CD1c-positive myeloid dendritic cell (primary cell): ENCODE results near the gene MSH3.
A peak's percentile ranks its signal among the peaks of the same experiment; 100 is the strongest.

ENCODE experiments used
- DNase-seq: peaks from one replicate; pipeline ENCODE4 v3.0.0-alpha.2; 2016; ENCODE audit errors: extremely low spot score

Gene MSH3

GRCh38 chr5:80654391-80655230 lies at the start of gene MSH3, which contains the start of gene DHFR:
Gene MSH3, plus strand, starts transcription at chr5:80654652. Its CDS starts 76 bp downstream, at chr5:80654728.
Gene DHFR, minus strand, starts transcription at chr5:80654983. Its CDS starts 494 bp downstream, at chr5:80654489.
- peak; percentile 94 for DNase-seq

- DNase-seq: no peak
Measured at GRCh38 chr5:80607343-80607742, 47.1 kb upstream of the MSH3 start.

GRCh38 chr5:80607832-80608231 lies 46.6 kb upstream of the MSH3 start:
- DNase-seq: no peak

- DNase-seq: peak; percentile 58
Measured at GRCh38 chr5:80608731-80609130, 45.7 kb upstream of the MSH3 start.

- DNase-seq: no peak
Measured at GRCh38 chr5:80609692-80610091, 44.8 kb upstream of the MSH3 start.

GRCh38 chr5:80615266-80615914 lies 39.1 kb upstream of the MSH3 start:
- no peak for DNase-seq

GRCh38 chr5:80618438-80618837 lies 36.0 kb upstream of the MSH3 start:
- DNase-seq: no peak

- DNase-seq: no peak
Measured at GRCh38 chr5:80619086-80619485, 35.4 kb upstream of the MSH3 start.

- peak; percentile 25 for DNase-seq
Measured at GRCh38 chr5:80620211-80620610, 34.2 kb upstream of the MSH3 start.

- DNase-seq: no peak
Measured at GRCh38 chr5:80622756-80623155, 31.7 kb upstream of the MSH3 start.

- no peak for DNase-seq
Measured at GRCh38 chr5:80623999-80624398, 30.5 kb upstream of the MSH3 start.

GRCh38 chr5:80625230-80625629 lies 29.2 kb upstream of the MSH3 start:
- no peak for DNase-seq

- DNase-seq: peak; percentile 6
Measured at GRCh38 chr5:80629281-80629680, 25.2 kb upstream of the MSH3 start.

- DNase-seq: no peak
Measured at GRCh38 chr5:80631278-80632259, 22.9 kb upstream of the MSH3 start.

GRCh38 chr5:80632700-80633099 lies 21.8 kb upstream of the MSH3 start:
- DNase-seq: no peak

- DNase-seq: no peak
Measured at GRCh38 chr5:80634193-80634592, 20.3 kb upstream of the MSH3 start.

- no peak for DNase-seq
Measured at GRCh38 chr5:80641353-80641752, 13.1 kb upstream of the MSH3 start.

- DNase-seq: no peak
Measured at GRCh38 chr5:80644900-80645299, 9.6 kb upstream of the MSH3 start.

GRCh38 chr5:80646926-80647325 lies 7.5 kb upstream of the MSH3 start:
- DNase-seq: no peak

- no peak for DNase-seq
Measured at GRCh38 chr5:80653502-80653901, 950 bp upstream of the MSH3 start.

GRCh38 chr5:80654054-80654390 lies 430 bp upstream of the MSH3 start:
- no peak for DNase-seq

GRCh38 chr5:80655231-80655774 lies 851 bp downstream of the MSH3 start:
- DNase-seq: no peak
